Right forelimb (tissue), 1 donor: ENCODE data around the gene SRRT.

ENCODE experiments used
- DNase-seq: peaks from one replicate; pipeline ENCODE4 v3.0.0-alpha.2; 2018

SRRT gene, protein sequence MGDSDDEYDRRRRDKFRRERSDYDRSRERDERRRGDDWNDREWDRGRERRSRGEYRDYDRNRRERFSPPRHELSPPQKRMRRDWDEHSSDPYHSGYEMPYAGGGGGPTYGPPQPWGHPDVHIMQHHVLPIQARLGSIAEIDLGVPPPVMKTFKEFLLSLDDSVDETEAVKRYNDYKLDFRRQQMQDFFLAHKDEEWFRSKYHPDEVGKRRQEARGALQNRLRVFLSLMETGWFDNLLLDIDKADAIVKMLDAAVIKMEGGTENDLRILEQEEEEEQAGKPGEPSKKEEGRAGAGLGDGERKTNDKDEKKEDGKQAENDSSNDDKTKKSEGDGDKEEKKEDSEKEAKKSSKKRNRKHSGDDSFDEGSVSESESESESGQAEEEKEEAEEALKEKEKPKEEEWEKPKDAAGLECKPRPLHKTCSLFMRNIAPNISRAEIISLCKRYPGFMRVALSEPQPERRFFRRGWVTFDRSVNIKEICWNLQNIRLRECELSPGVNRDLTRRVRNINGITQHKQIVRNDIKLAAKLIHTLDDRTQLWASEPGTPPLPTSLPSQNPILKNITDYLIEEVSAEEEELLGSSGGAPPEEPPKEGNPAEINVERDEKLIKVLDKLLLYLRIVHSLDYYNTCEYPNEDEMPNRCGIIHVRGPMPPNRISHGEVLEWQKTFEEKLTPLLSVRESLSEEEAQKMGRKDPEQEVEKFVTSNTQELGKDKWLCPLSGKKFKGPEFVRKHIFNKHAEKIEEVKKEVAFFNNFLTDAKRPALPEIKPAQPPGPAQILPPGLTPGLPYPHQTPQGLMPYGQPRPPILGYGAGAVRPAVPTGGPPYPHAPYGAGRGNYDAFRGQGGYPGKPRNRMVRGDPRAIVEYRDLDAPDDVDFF

DNA sequence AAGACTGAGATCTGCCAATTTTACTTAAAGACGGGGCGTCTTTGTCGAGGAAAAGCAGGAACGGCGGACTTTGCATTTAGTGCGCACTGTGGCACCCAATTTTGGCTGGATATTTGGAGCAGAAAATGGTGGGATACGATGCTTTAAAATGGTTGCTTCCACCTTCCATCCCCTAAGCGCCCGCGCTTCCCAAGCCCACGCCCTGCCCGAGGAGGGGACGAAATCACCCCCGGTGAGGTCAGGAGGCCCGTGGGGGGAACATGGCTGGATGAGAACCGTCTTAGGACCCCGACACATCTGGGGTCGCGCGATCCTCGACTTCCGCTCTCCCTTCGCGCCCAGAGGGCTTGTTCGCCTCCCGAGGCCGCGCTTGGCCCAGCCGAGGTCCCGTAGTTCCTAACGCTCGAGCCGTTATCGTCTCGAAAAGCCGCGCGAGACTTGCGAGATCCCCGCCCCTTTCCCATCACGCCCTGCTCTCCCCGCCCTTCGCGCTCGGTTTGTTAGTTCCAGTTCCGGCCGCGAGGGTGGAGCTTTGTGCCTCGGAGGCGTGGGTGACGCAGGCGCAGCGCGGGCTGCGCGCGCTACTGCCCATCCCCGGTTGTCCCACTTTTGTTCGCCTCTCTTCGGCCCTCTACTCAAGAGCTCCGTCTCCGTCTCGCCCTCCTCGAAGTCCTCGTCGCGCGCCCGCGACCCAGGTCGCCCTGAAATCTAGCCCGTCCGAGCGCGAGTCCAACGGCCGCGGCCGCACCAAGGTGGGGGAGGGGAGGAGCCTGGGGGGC, at the start of gene SRRT:
Gene SRRT, plus strand, starts transcription at position 527 of the 779 bp plus-strand sequence. CDS start 488 bp downstream, outside the sequence.
- peak; percentile 99 for DNase-seq

DNA sequence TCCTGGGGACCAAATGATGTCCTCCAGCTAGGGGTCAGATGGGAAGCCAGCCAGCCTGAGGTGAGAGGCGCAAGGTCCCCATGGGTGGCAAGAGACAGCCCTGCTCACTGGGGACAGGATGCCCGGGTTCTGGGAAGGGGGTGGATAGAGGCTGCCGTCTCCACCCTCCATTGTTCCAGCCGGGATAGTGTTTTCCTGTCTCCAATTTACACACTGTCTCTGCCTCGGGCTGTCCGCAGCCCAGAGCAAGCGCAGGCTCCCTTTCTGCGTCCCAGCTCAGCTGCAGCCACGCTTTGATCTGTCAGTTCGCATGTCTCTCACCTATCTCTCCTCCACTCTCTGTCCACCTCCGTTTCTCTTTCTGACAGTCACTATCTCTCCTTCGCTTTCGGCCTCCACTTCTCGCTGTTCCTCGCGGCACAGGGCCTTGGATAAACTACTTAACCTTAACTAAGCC, 49.7 kb upstream of the SRRT start:
- no peak for DNase-seq

DNA sequence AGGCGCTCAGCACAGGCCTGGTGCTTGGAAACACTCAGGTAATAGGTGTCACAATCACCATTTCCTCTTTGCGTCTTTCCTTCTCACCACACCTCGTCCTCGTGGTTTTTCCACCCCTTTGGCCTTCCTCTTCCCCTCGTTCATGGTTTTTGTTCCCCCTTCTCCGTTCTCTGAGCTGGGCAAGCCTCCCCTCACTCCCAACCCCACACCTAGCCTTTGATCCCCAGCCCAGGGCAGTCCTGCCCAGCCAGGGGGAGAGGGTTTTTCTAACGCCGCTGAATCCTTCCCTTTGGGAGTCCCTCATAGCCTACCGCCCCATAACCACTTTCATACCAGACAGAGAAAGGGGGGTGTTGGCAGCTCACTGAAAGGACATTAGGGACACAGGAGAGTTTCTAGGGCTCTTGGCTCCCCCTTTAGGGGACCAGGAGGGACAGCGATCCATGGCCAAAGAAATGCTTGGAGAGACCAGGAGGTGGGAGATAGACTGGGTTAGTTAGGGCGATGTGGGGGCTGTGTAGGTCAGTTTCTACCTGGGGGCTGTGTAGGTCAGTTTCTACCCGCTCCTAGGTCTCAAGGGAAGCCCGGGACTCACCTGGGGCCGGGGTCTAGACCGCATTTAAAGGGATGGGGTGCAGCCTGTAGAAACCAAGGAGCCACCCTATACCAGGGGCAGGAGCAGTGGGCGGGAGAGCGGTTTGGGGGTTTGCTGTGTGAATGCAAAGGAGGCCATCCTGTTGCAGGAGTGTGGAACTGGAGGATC, 49.0 kb upstream of the SRRT start:
- DNase-seq = no peak

DNA sequence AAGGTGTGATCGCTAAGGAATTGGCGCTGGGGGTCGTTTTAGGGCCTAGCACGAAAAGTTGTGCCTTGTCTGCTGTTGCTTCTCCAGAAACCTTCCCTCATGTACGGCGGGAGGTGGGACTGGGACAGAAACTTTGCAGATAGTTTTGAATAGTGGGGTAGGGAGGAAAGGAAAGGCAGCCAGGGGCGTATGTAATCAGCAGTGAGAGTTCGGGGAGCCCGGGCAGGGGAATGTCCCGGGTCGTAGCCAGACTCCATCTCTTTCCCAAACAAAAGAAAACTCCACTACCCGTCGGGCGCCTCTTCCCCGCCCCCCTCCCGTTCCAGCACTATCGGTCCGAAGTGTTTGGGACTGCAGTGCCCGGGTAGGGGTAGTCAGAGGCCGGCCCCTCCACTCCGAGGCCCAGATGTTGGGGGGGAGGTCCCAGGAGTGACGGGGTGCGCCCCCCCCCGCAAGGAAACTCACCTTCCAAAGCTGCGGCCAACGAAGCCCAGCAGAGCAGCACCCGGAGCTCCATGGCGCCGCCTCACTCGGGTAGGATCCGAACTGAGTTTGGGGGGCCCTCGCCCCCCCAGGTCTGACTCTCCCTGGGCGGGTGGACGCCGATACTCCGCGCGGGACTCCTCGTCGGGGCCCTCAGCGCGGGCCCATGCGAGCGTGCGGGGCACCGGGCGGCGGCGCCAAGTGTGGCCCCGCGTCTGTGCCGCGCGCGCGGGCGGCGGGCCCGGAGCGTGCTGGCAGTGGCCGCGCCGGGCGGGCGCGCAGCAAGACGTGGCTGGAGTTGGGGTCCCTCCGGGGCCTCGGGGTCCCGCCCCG, 48.2 kb upstream of the SRRT start:
- peak; percentile 60 for DNase-seq

DNA sequence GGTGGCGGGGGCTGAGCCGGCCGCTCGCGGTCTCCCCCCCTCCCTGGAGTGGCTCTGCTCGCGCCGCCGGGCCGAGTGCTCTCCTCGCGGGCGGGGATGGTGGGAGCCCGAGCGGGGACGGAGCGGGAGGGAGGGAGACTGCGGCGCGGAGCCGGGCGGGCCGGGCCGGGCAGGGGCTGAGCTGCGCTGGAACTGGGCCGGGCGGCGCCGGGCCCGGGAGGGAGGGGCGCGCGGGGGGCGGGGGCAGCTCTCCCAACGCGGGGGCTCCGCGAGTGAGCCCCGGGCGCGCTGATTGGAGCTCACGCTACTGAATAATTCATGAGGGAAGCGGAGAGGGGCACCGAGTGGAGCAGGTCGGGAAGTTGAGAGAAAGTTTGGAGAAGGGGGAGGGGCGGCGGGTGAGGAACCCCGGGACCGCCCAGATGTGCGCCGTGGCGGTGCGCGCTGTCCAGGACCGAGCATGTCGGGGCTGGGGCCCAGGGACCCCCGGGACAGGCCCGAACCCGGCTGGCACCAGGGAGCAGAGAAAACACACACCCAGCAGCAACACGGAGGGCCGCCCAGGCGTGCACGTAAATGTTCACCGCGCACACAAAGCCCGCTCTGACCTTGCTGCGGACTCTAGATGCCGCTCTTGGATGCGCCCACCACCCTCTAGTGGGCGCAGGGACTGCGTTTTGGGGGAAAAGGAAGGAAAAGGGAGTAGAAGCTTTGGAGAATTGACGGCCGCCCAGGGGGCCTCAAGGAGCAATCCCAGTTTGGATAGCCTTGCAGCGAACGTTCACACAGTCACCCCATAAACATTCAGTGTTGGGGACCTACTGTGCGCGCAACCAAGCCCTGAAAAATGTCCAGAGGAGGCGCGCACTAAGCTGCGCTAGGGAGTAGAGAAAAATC, 47.3 kb upstream of the SRRT start, which contains the start of gene EPHB4:
Gene EPHB4, minus strand, starts transcription at position 194 of the 897 bp plus-strand sequence. CDS start 493 bp downstream, outside the sequence.
- peak; percentile 94 for DNase-seq

DNA sequence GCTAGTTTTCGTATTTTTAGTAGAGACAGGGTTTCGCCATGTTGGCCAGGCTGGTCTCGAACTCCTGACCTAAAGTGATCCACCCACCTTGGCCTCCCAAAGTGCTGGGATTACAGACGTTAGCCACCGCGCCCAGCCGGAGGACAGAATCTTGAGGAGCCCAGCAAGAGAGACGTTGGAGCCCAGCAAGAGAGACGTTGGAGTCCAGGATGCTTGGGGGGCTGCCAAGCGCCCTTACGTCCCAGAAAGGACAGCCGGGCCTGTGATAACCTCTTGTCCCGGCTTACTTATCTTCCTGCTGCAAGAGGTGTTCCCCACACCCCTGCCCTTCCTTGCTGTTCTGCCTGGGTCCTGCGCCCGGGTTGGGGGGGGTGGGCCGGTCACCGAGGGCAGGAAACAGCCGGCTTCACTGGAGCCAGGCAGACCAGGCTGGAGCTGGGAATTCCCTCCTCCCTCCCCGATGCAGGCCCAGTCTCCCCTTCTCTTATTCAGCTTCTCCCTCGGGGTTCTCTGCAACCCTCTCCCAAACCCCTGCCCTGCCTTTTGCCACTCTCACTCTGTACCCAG, 45.7 kb upstream of the SRRT start:
- DNase-seq = no peak

DNA sequence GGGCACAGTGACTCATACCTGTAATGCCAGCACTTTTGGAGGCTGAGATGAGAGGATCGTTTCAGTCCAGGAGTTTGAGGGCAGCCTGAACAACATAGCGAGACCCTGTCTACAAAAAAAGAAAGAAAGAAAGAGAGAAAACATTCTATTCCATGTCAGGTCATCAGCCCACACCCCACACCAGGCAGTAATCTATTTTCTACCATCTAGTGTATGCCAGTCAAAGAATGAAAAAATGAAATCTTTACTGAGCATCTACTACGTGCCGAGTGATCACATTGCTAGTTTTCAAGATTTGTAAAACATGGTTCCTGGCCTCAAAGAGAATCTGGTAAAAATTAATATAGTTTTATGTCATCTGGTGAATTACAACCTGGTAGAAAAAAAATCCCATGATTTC, 44.5 kb upstream of the SRRT start:
- no peak for DNase-seq

DNA sequence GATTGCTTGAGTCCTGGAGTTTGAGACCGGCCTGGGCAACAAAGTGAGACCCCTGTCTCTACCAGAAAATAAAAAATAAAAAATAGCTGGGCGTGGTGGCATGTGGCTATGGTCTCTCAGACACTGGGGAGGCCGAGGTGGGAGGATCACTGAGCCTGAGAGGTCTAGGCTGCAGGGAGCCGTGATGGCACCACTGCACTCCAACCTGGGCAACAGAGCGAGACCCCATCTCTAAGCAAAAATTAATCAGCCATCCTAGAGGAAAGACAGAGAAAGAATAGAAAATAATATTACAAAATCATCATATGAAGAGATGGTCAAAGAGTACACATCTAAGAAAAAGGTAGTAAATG, 42.6 kb upstream of the SRRT start:
- no peak for DNase-seq

DNA sequence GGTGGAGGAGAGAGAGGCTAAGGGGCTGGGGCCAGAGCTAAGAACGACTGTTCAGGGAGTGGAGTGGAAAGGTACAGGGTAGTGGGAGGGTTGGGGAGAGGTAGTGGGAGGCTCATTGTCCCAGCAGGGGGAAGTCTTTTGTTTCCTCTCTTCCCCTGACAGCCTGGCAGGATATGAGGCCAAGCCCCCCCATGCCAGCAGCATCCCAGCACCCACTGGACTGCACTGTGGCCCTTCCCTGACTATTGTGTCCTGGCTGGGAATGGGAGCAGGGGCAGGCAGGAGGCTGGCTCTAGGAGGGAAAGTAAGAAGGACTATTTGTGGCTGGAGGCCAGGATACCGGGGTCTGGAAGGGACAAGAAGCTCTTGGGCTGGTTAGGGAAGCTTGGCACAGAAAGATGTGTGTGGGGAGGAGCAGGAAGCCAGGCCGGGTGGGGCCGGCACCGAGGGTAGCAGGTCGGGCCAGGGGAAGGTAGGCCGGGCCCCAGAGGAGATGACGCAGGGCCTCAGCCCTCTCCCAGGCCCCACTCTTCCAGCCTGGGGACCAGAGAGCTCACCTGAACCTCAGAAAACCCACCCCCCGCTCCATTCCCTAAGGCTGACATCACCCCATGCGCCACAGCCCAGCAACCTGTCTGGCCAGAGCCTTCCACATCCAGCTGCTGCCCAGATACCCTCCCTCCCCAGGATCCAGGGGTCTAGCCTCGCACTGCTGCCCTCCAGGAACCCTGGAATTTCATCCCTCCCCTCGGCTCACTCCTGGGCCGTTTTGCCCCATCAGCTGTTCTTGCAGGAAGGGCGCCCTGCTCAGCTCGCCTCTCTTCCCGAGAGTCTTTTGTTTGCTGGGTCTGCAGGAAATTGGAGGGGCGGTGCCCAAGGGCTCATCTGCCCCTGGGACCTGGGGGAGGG, 38.7 kb upstream of the SRRT start:
- peak; percentile 63 for DNase-seq

DNA sequence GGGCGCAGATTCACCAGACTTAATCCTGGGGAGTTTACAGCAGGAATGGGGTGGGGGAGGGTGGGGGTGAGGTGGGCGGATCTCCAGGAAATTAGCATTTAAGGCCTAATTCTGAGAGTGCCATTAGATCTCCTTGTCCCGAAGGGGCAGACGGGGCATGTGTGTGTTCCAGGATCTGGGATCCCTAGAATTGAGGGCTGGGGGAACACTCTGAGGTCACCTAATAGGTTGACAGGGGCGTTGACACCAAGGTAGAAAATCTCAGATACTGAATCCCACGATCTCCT, 38.1 kb upstream of the SRRT start:
- no peak for DNase-seq

DNA sequence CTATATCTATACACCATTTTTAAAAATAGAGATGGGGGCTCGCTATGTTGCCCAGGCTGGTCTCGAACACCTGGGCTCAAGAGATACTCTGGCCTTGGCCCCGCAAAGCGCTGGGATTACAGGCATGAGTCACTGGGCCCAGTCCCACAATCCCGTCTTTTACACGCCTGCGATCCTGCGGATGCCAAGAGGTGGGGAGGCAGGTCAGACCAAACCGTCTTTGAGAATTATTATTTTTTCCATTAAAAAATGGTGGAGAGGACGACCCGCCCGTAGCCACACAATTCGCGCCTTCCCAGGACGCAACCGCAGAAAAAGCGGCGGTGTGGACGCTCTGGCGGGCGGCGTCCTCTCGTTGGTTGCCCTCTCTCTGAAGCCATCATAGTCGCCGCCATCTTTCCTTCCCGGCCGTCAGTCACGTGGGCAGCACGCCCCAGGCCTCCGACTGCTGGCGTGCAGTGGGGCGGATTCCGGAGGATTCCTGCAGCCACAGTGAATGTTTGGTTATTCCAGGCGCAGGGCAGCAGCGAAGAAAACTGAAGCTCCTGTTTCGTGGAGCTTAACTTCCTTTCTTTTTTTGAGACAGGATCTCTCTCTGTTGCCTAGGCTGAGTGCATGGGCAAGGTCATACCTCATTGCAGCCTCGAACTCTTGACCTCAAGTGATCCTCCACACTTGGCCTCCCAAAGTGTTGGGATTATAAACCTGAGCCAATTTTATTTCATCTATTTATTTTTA, 37.6 kb upstream of the SRRT start:
- DNase-seq = peak; percentile 94

DNA sequence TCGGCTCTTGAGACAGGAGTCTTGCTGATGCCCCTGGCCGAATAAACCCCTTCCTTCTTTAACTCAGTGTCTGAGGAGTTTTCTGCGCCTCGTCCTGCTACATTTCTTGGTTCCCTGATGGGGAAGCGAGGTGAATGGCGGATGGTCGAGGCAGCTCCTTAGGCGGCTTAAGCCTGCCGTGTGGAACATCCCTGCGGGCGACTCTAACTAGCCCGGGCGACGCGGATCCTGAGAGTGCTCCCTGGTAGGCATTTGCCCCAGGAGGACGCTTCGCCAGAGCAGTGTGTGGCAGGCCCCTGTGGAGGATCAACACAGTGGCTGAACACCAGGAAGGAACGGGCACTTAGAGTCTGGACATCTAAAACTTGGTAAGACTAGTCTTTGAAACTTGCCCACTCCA, 35.5 kb upstream of the SRRT start:
- no peak for DNase-seq

DNA sequence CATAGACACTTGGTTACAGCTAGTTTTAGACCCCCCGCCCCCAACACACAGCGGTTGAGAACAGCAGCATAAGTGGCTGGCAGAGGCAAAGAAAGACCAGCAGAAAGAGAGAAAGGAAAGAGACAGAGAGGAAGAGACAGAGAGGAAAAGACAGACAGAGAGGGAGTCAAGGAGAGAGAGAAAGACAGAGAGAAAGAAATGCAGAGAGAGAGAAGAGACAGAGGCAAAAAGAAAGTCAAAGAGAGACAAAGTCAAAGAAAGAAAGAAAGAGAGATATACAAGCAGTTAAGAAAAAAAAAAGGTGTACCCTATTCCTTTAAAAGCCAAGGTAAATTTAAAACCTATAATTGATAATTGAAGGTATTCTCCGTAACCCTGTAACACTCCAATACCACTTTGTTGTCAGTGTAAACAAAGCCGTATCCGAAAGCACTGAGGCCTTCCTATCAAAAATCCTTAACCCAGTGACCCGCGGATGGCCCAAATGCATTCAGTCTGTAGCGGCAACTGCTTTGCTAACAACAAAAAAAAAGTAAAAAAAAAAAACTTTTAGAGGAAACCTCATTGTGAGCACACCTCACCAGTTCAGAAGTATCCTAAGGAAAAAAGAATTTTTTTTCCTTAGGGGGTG, 34.3 kb upstream of the SRRT start:
- no peak for DNase-seq

DNA sequence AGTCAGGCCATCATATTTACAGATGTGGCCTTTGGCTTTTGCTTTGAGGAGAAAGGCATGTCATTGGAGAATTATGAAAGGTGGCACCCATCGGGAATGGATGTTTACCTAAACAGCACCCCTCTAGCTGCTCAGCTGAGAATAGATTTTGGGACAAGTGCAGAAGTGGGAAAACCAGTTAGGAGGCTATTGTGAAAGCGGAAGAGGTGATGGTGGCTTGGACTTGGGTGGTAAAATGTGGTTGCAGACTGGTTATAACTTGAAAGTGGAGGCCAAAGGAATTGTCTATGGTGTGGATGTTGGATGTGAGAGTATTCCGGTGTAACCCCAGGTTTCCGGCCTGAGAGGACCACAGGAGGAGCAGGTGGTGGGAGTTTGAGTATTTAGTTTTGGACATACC, 27.5 kb upstream of the SRRT start:
- DNase-seq = no peak

DNA sequence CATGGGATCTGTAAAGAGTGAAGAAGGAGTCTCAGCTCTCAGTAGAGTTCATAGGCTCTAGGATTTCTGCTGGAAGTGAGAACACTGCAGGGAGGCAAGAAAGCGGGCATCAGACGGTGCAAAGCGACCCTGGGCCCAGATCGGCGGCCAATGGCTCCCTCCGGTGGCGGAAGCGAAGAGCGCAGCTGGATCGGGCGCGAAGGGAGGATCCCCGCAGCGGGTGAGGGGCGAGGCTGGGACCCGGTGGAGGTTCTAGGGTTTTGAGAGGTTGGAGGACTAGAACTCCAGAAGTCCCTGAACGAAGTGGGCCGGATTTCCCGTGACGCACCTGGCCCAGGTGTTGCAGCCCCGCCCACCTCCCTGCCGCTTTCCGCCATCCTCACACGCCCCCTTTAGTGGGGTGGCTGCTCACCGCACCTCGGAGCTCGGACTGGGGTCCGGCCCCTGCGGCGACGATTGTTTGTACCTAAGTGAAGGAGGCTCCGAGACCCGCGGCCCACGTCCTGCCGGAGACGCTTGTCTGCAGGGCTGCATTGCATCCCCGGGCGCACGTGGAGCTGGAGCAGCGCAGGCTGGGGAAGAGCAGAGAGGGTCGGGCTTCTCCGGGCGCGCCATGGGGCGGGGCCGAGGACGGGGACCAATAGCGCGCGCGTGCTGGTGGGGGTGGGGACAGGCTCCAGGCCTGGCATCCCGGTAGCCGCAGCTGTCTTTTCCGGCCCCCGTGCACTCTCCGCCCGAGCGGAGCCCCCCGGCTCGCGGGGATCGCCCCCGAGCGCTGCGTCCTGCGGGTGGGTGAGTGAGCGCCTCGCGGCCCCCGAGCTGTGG, 22.6 kb upstream of the SRRT start, which contains the start of gene SLC12A9:
Gene SLC12A9, plus strand, starts transcription at position 666 of the 825 bp plus-strand sequence. CDS start 1,485 bp downstream, outside the sequence.
- peak; percentile 93 for DNase-seq

DNA sequence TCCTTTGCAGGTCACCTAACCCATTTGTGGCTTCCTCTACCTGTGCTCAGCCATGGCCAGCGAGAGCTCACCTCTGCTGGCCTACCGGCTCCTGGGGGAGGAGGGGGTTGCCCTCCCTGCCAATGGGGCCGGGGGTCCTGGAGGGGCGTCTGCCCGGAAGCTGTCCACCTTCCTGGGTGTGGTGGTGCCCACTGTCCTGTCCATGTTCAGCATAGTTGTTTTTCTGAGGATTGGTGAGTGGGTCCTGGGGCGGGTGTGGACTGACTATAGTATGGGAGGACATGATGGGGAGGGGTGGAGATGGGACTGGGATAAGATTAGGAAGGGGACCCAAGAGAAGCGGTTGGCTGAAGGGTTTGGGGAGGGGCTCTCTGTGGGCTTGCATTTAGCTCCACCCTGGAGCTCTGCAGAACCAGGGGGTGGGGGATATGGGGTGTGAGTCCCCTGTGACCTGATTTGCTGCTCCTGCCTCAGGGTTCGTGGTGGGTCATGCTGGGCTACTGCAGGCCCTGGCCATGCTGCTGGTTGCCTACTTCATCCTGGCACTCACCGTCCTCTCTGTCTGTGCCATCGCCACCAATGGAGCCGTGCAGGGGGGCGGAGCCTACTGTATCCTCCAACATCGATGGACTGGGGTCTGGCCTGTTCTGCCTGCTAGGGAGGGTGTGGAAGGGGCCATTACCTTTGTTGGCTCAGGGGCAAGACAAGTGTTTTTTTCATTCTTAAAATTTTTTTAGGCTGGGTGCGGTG, 20.6 kb upstream of the SRRT start:
- DNase-seq = no peak
